Right hindlimb (tissue), 1 donor: ENCODE measurements around the gene PFKL.
A peak's percentile ranks its signal among the peaks of the same experiment; 100 is the strongest.
"Not testable (repeated sequence)": the region's sequence is repeated elsewhere in the genome, so short reads cannot be mapped to it uniquely, and the experiment has no call there.

Source experiments
- DNase-seq: peaks from one replicate; pipeline ENCODE4 v3.0.0-alpha.2; 2018

PFKL gene

DNA sequence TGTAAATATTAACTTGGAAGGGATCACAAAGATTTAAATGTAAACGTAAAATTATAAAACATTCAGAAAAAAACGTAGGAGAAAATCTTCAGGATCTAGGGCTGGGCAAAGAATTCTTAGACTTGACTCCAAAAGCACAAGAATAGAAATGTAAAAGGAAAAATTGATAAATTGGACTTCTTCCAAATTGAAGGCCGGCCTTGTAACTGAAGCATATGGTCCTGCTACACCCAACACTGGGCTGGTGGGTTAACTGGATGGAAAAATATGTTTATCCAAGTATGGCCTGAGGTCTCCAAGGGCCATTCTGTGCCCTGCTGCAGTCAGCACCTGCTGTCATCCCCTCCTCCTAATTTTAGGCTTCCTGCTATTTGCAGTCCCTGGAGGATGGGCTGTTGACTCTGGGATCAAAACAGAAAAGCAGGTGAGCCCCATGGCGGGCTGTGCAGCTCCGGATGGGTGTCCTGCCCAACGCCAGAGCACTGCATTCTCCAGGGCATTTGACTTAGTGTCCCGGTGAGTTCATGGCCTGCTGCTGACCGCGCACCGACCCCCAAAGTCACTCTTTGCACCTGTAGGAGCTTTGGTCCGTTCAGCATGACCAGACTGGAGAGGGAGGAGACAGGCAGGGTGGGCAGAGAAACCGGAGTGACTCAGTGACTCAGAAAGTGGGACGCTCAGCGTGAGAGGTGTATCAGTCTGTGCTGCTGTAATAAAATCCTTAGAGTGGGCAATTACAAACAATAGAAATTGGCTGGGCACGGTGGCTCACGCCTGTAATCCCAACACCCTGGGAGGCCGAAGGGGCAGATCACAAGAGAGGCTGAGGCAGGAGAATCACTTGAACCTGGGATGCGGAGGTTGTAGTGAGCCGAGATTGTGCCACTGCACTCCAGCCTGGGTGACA, 20.2 kb upstream of the PFKL start:
- no peak for DNase-seq

- no peak for DNase-seq
Observed at GRCh38 chr21:44281801-44282200, 18.1 kb upstream of the PFKL start.

DNA sequence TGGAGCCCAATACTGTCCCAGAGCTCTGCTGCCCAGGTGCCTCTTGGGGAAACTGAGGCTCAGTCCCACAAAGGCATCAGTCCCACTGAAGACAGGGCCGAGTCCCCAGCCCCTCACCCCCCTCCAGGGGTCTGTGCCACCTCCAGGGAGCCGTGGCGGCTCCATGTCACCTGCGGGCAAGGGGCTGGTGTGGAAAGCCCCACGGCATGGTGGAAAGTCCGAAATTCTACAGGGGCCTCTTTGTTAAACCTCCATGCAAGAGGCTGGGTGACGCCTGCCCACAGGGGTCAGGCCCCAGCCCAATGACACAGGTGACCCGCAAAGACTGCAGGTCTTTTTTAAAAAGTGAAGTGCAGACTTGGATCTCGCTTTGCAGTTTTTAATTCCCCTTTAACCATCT, 17.5 kb upstream of the PFKL start:
- DNase-seq: no peak

DNA sequence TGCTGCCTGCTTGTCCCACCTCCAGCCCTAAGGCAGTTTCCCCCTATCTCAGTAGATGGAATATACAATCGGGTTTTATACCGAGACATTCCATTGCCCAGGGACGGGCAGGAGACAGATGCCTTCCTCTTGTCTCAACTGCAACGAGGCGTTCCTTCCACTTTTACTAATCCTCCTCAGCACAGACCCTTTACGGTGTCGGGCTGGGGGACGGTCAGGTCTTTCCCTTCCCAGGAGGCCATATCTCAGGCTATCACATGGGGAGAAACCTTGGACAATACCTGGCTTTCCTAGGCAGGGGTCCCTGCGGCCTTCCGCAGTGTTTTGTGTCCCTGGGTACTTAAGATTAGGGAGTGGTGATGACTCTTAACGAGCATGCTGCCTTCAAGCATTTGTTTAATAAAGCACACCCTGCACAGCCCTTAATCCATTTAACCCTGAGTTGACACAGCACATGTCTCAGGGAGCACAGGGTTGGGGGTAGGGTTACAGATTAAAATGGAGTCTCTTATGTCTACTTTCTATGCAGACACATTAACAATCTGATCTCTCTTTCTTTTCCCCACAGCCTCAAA, 16.6 kb upstream of the PFKL start:
- DNase-seq: not testable (repeated sequence)

- no peak for DNase-seq
Observed at GRCh38 chr21:44283948-44284347, 15.9 kb upstream of the PFKL start.

DNA sequence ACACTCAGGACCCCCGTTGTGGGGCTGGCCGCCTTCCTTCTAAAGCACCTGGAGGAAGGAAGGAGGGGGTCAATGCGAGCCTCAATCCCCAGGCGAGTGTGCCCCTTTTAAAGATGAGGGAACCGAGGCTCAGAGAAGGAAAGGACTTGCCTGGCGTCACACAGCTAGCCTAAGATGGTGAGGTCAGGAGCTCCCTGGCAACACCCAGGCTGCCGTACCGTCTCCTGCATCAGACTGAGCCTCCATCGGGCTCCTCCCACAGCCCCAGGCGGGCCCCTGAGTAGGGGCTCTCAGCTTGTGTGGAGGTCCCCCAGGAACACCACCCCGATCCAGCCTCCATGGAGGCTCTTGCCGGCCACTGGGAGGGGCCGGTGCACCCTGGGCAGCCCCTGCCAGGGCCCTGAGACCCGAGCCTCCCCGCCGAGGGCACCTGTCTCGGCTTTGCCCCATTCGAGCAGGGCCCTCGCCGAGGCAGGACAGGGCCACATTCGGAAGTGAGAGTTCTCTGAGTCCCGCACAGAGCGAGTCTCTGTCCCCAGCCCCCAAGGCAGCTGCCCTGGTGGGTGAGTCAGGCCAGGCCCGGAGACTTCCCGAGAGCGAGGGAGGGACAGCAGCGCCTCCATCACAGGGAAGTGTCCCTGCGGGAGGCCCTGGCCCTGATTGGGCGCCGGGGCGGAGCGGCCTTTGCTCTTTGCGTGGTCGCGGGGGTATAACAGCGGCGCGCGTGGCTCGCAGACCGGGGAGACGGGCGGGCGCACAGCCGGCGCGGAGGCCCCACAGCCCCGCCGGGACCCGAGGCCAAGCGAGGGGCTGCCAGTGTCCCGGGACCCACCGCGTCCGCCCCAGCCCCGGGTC, 14.5 kb upstream of the PFKL start, which contains the start of gene AIRE:
AIRE (plus strand) TSS at position 739 of the 855 bp plus-strand sequence. CDS start 131 bp downstream, outside the sequence.
- no peak for DNase-seq

GRCh38 chr21:44286086-44286715, 13.7 kb upstream of the PFKL start:
- peak; percentile 16 for DNase-seq

DNA sequence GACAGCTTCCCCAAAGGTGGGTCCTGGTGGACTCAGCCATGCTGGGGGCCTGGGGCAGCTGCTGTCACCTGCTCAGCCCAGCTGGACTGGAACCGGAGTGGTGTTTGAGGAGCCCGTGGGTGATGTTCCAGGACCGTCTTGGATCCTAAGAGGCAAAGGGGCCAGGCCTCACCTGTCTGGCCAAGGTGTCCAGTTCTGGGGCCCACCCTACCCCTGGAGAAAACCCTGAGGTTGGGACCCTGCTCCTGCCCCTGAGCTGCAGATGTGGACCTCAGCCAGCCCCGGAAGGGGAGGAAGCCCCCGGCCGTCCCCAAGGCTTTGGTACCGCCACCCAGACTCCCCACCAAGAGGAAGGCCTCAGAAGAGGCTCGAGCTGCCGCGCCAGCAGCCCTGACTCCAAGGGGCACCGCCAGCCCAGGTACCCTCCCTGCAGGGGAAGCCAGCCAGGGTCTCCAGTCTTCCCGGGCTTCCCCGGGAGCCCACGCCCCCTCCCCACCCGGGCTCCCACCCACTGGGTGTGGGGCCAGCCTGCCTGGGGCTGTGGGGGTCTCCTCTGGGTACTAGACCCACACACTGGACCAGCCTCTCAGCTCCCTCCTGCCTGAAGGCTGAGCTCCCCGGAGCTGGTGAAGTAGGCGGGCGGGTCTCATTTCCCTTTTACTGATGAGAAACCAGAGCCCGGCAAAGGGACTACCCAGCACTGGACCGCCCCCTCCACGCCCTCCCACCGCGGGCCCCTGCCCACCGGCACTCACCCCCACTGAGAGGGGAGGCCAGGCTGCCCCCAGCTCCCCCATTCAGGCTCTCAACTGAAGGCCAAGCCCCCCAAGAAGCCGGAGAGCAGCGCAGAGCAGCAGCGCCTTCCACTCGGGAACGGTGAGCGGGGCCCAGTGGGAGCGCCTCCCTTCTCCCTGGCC, 12.9 kb upstream of the PFKL start:
- DNase-seq: peak; percentile 21

DNA sequence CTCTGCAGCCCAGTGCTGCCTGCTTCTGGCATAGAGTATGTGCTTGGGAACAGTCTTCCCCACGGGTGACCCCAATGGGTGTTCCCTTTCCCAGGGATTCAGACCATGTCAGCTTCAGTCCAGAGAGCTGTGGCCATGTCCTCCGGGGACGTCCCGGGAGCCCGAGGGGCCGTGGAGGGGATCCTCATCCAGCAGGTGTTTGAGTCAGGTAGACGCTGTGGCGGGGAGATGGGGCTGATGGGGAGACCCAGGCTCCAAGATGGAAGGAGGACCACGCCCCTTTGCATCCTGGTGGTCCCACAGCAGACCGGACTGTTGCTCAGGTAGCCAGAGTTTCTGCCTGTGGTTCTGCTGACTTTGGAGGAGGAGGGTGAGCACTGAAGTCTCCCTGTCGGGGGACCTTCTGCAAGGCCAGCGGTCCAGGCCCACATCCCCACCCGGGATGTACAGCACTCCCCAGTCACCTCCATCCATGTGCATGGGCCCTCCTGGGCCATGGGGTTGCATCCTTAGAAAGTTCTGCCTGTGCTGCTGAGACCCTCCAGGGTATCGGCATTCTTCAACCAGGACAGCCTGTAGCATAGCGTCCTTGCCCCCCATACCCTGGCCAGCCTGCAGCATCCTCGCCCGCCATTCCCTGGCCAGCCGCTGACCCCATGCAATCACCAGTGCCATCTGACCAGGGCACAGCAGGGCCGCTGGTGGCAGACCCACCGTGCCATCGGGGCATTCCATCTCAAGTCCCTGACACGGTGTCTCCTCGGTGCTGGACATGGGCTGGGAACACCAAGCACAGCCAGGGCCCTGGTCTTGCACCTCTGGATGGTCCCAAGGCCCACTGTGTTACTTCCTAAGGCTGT, 11.4 kb upstream of the PFKL start:
- no peak for DNase-seq

GRCh38 chr21:44289381-44290010, 10.4 kb upstream of the PFKL start:
- no peak for DNase-seq

DNA sequence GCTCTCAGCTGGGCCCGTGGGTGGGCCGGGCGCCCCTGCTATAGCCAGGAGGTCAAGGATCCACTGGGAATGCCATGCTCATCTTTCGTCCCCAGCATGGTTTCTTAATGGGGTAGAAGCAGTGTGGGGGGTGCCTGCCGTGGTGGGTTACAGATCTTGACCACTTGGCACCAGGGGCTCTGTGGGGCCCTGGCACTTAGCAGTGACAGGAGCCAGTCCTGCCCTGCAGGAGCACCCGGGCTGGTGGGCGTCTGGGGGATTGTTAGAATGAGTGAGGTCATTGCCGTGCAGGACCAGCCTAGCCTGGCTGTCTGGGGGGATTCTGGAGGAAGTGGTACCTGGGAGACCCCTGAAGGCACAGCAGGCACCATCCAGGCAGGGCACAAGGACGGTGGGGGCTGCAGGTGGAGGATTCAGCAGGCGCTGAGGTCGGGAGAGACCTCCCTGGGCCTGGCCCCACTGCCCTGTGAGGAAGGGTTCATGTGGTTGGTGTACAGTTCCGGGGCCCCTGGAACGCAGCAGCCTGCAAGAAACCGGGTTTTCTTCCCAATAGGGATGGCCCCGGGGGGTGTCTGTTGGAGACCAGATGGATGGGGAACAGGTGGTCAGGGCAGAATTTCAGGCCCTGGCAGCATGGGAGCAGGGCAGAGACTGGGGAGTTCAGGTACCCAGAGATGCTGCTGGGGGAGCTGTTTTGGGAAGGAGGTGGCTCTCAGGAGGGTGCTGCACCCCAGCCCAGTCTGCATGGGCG, 9.4 kb upstream of the PFKL start:
- peak; percentile 12 for DNase-seq

GRCh38 chr21:44291078-44291935, 8.5 kb upstream of the PFKL start:
- peak; percentile 11 for DNase-seq

DNA sequence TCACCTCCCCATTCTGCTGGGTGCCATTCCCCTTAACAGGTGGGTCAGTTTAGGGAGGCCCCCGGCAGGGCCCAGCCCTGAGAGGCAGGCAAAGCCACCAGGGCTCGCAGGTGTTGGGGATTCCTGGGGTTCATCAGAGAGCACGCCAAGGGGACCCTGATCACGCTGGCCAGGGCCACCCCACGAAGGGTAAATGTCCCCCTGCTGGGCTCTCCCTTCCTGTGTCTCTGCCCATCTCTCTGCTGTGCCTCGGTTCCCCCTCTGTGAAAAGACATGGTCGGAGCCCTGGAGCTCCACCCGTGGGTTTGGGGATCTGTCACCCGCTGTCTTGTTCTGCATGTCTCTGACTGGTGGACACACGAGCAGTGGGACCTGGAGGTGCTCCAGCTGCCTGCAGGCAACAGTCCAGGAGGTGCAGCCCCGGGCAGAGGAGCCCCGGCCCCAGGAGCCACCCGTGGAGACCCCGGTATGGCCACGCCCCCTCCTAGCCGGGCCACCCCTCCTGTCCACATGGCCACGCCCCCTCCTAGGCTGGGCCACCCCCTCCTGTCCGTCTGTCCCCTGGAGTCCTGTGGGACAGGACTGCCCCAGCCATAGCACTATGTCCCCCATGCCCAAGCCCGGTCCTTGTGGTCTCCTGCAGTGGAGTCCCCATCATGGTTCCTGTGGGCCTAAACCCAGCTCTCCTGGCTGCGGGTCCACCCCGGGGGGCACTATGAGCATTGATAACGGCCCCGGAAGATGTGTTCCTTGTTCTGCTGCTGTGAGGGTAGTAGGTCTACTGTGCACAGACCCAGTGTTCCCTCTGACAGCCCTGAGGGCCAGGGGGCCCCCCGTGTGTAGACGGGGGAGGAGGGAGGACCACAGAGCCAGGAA, 7.7 kb upstream of the PFKL start:
- peak; percentile 24 for DNase-seq

DNA sequence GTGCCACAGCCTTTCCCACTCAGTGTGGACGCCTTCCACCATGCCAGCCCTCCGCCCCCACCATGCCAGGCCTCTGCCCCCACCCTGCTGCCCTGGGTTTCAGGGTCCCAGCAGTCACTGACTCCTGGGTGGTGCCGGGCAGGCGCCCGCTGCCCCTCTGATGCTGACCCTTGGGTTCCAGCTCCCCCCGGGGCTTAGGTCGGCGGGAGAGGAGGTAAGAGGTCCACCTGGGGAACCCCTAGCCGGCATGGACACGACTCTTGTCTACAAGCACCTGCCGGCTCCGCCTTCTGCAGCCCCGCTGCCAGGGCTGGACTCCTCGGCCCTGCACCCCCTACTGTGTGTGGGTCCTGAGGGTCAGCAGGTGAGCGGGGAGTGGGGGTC, 7.0 kb upstream of the PFKL start:
- peak; percentile 18 for DNase-seq

DNA sequence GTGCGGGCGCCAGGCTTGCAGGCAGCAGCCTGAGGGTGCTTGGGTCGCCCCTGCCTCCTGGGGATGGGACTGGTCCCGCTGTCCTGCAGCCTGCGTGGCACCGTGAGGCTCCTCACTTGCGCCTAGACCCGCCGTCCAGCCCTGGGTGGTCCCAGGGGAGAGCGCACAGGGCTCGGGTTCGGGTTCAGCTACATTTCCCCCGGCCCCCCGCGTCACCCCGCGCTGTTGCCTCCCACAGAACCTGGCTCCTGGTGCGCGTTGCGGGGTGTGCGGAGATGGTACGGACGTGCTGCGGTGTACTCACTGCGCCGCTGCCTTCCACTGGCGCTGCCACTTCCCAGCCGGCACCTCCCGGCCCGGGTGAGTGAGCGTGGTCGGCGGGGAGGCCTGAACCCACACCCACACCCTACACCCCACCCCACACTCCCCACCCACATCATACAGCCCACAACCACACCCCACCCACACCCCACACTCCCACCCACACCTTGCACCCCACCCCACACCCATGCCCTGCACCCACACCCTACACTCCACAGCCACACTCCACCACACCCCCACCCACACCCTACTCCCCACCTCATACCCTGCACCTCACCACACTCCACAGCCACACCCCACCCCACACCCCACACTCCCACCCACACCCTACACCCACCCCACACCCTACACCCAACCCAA, 6.2 kb upstream of the PFKL start:
- peak; percentile 18 for DNase-seq

- peak; percentile 74 for DNase-seq
Observed at GRCh38 chr21:44294391-44295162, 5.3 kb upstream of the PFKL start.
